Fibroblast of the conjunctiva (primary cell): Measurements from ENCODE around the gene RNU1-1.
"Not testable (repeated sequence)": the region's sequence is repeated elsewhere in the genome, so short reads cannot be mapped to it uniquely, and the experiment has no call there.

ENCODE experiments used
- DNase-seq: peaks from one replicate; pipeline ENCODE4 v3.0.0-alpha.2; 2010; ENCODE audit warnings: low read depth

The RNU1-1 gene

DNA sequence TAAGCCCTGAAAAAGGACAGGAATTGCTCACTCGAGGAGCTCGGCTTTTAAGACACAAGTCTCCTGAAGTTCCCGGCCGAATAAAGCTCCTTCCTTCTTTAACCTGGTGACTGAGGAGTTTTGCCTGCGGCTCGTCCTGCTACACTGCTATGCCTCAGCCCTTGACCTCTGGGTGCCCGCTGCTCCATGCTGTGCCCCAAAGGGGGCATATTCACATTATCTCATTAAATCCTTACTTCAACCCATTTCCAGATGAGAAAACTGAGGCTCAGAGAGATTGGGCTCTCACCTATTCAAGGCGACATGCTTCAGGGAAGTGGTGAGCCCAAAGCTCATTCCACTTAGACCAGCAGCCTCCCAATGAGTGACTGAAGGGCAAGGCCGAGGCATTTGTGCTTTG, 20.4 kb downstream of the RNU1-1 start:
- DNase-seq = not testable (repeated sequence)

DNA sequence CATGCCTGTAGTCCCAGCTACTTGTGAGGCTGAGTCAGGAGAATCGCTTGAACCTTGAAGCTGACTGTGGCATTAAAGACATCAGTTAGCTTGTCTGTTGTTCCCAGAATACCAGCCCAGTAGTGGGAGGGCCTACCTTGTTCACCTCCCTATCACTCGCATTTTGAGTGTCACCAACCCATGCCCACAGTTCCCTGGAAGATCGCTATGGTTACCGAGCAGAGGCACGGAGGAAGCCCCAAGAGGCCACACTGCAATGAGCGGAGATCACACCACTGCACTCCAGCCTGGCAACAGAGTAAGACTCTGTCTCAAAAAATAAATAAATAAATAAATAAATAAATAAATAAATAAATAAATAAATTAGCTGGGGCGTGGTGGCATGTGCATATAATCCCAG, 21.1 kb downstream of the RNU1-1 start:
- not testable (repeated sequence) for DNase-seq

DNA sequence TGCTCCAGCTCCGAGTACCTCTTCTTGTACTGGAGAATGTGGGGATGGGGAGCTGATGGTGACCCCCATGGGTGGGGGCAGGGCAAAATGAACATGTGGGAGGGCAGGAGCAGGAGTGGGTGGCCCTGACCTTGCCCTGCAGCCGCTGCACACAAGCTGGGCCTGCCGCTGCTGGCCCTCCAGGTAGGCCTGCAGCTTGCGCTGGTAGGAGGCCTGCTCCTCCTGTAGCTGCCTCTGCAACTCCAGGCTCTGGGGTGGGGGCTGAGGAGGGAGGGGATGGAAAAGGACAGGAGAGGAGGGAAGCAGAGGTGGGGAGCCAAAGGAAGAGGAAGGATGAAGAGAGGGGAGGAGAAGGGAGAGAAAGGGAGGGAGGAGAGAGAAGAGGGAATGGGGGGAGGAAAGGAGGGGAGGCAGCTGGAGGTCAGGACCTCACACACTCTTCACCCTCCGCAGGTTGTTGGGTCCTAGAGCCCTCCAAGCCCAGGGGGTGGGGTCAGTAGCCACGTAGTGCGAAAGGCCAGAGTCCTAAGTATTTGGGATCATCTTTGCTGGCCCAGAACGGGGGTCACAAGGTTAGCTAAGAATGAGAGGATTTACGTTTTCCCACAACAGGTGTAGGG, 22.9 kb downstream of the RNU1-1 start:
- no peak for DNase-seq

DNA sequence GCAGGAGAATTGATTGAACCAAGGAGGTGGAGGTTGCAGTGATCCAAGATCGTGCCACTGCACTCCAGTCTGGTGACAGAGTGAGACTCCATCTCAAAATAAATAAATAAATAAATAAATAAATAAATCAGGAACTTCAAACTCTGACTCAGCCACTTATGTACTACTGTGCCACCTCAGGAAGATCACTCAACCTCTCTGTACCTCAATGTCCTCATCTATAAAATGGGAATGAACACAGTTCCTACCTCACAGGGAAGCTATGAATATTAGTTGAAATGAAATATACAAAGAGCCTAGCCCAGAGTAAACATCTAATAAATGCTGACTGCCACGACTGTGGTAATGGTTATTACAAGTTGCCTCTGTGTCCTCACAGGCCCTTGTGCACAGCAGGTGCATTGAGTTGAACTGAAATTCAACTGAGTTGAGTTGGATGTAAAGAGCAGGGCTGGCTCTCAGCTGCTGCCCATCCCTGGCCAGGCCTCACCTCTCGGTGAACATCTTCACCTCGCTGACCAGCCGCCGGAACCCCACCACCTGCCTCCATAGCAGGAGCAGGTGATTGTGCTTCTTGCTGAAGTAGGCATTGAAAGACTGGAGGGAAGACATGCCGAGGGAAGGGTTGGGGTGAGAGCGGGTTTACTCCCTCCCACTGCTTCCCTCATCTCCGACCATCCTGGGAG, 24.7 kb downstream of the RNU1-1 start:
- not testable (repeated sequence) for DNase-seq

DNA sequence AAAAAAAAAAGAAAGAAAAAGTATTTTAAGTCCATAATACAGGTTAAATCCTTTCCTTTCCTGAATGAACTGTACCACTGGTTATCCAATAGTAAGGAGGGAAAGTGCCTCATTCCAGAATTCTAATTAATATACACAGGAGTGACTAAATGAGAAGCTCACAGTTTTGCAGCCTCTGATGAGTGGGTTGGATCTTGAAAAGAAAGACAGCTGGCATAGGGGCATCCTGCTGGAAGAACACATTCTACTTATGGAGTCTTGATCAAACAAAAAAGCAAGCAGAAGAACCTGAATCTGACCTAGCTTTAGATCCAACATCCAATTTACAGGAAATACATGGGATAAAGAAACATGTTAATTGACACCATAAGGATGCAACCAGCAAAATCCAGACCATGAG, 27.1 kb downstream of the RNU1-1 start:
- DNase-seq = not testable (repeated sequence)

DNA sequence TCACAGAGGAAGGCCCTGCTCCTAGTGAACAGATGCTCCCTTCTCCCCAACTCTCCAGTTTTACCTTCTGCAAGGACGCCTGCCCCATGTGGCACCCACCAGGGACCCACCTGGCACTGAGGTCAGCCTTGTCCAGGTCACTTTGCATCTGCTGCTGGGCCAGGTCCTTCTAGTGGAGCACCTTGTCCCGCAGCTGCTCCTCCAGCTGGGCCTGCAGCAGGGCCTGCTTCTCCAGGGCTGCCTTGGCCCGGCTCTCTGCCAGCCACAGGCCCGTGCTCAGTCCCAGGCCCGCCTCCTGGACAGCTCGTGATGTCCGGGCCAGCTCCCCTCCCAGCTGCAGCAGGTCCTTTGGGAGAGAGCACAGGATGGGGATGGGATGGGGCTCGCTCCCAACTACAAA, 27.8 kb downstream of the RNU1-1 start:
- not testable (repeated sequence) for DNase-seq

DNA sequence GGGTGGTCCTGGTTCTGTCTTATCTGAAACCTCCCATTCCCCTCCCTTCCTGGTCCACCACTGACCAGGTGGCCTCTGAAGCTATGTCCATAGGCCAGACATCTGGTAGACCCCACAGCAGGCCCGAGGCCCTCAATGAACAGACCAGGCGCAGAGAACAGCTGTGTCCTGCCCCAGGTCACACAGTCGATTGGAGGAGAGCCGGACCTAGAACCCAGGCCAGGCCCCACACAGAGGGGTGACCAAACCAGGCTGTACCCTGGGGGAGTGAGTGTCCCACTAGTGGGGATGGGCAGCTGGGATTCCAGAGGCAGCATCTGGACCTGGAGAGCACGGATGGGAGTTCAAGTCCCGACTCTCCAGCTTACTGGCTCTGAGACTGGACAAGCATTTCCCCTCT, 29.2 kb downstream of the RNU1-1 start:
- DNase-seq = no peak

DNA sequence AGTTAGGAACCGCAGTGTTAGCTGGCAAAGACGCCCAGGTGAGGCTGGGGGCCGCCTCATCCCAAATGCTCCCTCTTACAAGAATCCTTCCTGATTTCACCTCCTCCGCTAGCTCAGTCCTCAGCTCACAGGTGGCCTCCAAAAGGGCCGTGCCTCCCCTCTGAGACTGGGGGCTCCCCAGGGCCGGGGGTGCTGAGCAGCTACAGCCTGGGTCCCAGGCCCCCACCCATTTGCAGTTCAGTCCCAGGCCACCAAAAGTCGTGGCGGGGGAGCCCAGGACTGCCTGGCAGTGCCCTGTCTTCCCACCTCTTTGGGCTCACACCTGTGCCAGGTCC, 29.6 kb downstream of the RNU1-1 start:
- no peak for DNase-seq

DNA sequence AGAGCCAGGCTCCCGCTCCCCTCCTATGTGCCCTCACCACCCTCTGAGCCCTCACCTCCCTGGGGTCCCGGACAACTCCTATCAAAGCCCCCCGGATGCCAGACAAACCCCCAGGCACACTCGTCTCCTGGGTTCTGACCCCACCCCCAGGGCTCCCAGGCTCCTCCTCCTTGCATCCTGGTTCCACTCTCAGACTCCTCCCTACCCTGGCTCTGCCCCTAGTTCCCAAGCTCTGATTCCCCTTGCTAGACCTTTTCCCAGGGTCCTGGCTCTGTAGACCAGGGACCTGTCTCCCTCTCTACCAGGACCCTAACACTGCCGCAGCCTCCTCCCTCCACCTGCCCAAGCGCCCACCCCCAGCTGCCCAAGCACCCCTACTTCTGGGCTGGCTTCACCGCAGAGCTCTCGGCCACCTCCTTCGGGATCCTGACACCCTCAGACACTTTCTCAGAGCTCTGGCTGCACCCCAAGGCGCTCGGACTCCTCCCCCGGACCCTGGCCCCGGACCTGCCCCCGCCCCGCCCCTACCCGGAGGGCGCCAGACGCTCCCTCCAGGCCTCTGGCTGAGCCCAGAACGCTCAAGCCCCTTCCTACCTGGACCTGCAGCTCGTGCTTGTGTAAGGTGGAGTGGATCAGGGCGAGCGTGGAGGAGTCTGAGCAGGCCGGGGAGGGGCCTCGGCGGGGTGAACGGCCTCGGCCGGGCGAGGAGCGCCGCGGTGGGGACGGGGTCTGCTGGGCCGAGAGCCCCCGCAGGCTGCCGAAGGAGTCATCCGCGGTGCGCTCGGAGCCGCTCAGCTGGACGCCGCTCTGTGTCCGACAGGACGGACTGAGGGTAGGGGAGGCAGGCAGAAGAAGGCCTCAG, 30.2 kb downstream of the RNU1-1 start:
- not testable (repeated sequence) for DNase-seq

DNA sequence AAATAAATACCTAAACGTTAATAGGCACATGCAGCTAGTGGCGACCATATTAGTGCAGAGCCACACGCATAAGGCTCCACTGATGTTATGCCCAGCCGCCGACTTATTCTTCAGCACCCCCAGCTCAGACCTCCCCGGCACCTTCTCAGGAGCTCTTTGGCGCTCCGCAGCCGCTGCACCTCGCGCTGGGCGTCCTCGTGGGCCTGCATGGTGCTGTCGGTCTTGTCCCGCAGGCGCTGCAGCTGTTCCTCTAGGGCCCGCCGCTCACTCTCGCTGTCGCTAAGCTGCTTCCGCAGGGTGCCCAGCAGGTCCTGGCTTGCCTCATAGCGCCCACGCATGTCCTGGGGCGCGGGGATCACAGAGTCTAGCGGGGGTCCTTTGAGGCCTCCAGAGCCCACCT, 30.9 kb downstream of the RNU1-1 start:
- not testable (repeated sequence) for DNase-seq

DNA sequence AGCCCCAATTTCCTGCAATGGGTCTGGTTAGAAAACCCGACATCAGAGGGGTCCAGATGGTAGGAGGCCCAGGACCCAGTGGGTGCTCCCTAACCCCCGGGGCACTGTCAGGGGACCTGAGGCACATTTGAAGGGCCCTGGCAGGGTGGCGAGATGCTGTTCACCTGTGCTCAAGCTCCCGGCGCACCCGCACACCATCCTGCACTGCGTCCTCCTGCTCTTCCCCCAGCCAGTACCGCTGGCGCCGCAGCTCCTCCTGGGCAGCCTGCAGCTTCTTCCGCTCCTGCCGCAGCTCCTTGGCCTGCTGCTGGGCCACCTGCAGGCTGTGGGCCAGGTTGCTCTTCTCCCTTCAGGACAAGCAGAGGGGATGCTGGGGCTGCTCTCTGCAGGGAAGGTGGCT, 36.0 kb downstream of the RNU1-1 start:
- DNase-seq = no peak

DNA sequence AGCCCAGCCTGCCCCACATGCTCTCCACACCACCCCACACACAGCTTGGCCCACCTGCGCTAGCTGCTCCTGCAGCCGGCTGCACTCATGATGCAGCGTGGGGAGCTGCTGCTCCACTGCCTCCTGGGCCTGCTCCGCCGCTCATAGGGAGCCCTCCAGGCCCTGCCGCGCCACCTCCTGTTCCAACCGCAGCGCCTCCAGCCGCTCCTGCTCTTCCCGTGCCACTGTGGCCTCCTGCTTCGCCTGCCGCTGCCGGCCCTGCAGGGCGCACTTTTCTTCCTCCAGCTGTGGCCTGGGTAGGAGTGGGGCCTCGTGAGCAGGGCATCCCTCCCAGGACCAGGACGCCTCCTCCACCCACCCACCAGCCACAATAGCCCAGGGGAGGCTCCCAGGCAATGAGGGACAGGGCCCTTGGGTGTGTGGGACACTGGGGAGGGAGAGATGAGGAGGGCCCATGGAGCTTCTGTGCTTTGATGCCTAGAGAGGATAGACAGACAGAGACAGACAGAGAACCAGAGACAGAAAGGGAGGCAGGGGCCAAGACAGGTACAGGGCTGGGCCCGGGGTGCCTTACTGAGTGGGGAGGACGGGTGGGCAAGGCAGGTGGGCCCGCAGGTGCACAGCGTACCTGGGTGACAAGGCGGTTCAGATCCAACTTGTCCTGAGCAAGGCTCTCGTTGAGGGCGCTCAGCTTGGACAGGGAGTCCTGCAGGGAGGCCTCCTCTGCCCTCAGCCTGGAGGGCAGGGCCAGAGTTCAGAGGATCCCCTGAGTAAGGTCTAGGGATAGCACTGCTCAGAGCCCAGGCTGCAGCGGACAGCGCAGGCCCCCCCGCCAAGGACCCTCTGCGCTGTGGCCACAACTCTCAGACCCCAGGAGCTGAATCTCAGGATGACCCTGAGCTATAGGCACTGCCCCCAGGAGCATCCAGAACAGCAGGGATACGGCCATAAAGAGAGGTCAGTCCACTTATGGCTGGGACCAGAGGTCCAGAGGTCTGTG, 38.0 kb downstream of the RNU1-1 start:
- DNase-seq = not testable (repeated sequence)

DNA sequence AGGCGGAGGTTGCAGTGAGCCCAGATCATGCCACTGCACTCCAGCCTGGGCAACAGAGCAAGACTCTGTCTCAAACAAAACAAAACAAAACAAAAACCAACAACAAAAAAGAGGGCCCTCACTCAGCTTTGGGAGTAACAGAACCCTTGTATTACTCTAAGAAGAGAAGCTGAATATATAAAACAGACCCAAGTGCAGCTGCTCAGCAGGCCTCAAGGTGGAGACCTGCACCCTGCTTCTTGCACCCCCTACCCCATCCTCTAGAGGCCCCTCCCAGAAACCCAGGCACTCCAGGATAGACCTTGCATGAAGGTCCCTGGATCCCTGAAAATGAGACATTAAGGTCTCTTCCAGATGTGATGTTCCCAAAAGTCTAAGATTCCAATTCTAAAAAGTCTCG, 39.2 kb downstream of the RNU1-1 start:
- not testable (repeated sequence) for DNase-seq

DNA sequence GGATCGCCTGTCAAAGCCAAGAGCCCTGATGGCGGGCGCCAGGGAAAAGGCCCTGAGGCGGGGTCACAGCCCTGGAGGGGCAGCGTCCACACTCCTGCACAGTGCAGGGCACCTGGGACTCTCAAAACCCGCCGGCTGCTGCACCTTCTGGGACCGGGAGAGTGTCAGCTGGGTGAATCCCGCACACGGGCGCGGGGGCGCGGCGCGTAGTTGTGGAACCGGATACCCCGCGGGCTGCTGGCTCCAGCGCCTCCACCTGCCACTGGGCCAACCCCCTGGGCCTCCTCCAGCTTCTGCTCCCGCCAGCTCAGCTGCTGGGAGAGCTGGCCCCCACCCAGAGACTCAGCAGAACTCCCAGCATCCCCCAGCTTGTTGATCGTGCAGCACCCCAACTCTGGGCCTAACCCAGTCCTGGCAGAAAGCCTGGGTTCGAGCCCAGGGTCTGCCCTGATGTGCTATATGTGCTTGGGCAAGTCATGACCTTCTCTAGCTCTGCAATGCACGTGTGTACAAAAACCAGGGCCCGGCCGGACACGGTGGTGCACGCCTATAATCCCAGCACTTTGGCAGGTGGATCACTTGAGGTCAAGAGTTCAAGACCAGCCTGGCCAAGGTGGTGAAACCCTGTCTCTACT, 39.8 kb downstream of the RNU1-1 start:
- no peak for DNase-seq

DNA sequence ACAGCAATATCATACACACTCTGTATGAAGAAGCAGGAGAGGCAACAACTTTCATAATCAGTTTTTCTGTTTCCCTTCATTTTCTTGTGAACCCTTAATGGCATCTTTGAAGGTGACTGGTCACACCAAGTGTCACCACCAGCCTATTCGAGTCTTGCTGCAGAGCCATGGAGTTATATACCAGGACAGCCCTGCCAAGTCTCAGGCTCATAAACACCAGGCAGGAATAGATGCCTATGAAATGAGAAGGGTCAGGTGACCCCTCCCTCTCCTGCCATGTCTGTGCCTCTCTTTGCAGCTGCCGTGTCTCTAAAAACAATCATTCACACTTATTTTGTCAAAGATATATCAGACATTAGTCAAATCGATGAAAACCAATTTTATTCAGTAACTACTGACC, 45.5 kb downstream of the RNU1-1 start:
- DNase-seq = no peak

DNA sequence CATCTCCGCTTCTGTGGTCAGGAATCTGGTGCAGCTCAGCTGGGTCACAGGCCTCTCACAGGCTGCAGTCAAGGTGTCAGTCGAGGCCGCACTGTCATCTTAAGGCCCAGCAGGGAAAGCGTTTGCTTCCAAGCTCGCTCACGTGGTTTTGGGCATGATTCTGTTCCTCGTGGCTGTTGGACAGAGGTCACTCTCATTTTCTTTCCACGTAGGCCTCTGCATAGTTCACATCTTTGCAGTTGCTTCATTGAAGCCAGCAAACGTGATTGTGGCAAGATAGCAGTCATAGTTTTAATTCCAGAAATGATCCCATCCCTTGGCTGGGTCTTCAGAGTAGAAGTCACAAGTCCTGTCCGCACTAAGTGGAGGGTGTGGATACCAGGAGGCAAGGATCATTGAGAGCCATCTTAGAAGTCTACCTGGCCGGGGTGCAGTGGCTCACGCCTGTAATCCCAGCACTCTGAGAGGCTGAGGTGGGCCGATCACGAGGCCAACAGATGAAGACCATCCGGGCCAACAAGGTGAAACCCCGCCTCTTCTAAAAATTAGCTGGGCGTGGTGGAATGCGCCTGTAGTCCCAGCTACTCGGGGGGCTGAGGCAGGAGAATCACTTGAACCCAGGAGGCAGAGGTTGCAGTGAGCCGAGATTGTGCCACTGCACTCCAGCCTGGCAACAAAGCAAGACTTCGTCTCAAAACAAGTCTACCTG, 49.0 kb downstream of the RNU1-1 start:
- DNase-seq = no peak
